Astrocyte (in vitro differentiated cells and primary cell): ENCODE data around the gene TMEM223. TPM values are rescaled to one million over a fixed set of nuclear protein-coding genes. Genes with fewer than 3 reads are reported as not detected.

Experiments
- DNase-seq: peaks from one replicate; pipeline ENCODE4 v3.0.0-alpha.2; 2010; ENCODE audit warnings: low read depth
- FAIRE-seq: peaks from 2 replicates; lab custom pipeline; 2011; peaks lifted over from hg19 to GRCh38; lab: Jason Lieb, UNC
- H2AFZ ChIP-seq: 2 replicates; pipeline ENCODE4 v1.6.0; 2012; ENCODE audit warnings: low read depth, low read length, inconsistent platforms
- H3K27ac ChIP-seq: 2 replicates; pipeline ENCODE4 v1.5.1; 2011; ENCODE audit warnings: low read depth, low read length, inconsistent platforms
- H3K27me3 ChIP-seq: 2 replicates; pipeline ENCODE4 v1.6.0; 2011; ENCODE audit warnings: low read length, inconsistent platforms; ENCODE audit not compliant: insufficient read depth
- H3K36me3 ChIP-seq: 2 replicates; pipeline ENCODE4 v1.5.1; 2011; ENCODE audit warnings: low read length, inconsistent platforms; ENCODE audit not compliant: insufficient read depth
- H3K4me1 ChIP-seq: 2 replicates; pipeline ENCODE4 v1.5.1; 2011; ENCODE audit warnings: low read length, inconsistent platforms; ENCODE audit not compliant: insufficient read depth
- H3K4me2 ChIP-seq: 2 replicates; pipeline ENCODE4 v1.6.0; 2012; ENCODE audit warnings: low read length, inconsistent platforms
- H3K4me3 ChIP-seq: 2 replicates; pipeline ENCODE4 v1.5.1; 2011; ENCODE audit warnings: low read depth, mild to moderate bottlenecking, low read length, inconsistent platforms; ENCODE audit not compliant: insufficient read depth
- H3K79me2 ChIP-seq: 2 replicates; pipeline ENCODE4 v1.6.0; 2012; ENCODE audit warnings: mild to moderate bottlenecking, low read length, inconsistent platforms; ENCODE audit not compliant: insufficient read depth
- H3K9ac ChIP-seq: 2 replicates; pipeline ENCODE4 v1.6.0; 2012; ENCODE audit warnings: mild to moderate bottlenecking, low read length, inconsistent platforms
- H3K9me3 ChIP-seq: 2 replicates; pipeline ENCODE4 v1.5.1; 2012; ENCODE audit warnings: low read depth, mild to moderate bottlenecking, low read length, inconsistent platforms; ENCODE audit not compliant: insufficient read depth
- H4K20me1 ChIP-seq: 2 replicates; pipeline ENCODE4 v1.6.0; 2012; ENCODE audit warnings: low read length, inconsistent platforms; ENCODE audit not compliant: insufficient read depth
- H3K27ac Mint-ChIP-seq: one replicate; pipeline ENCODE4 v1.8.0; 2021; ENCODE audit warnings: mild to moderate bottlenecking, mixed read lengths; ENCODE audit not compliant: unreplicated experiment
- H3K27me3 Mint-ChIP-seq: one replicate; pipeline ENCODE4 v1.8.0; 2021; ENCODE audit warnings: low read depth, mixed read lengths; ENCODE audit not compliant: unreplicated experiment
- H3K36me3 Mint-ChIP-seq: one replicate; pipeline ENCODE4 v1.8.0; 2021; ENCODE audit warnings: low read depth, mixed read lengths; ENCODE audit not compliant: unreplicated experiment
- H3K4me1 Mint-ChIP-seq: one replicate; pipeline ENCODE4 v1.8.0; 2021; ENCODE audit warnings: low read depth, mixed read lengths; ENCODE audit not compliant: unreplicated experiment
- H3K4me3 Mint-ChIP-seq: one replicate; pipeline ENCODE4 v1.8.0; 2021; ENCODE audit warnings: mild to moderate bottlenecking, moderate library complexity, mixed read lengths; ENCODE audit not compliant: unreplicated experiment
- H3K9me3 Mint-ChIP-seq: one replicate; pipeline ENCODE4 v1.8.0; 2021; ENCODE audit warnings: mild to moderate bottlenecking, mixed read lengths; ENCODE audit not compliant: unreplicated experiment
- CTCF ChIP-seq: IDR thresholded peaks from 2 replicates; pipeline ENCODE4 v1.5.1; 2011; ENCODE audit warnings: low read depth, mild to moderate bottlenecking, inconsistent platforms, low read length, moderate library complexity; ENCODE audit not compliant: insufficient read depth
- EZH2 ChIP-seq: IDR thresholded peaks from 2 replicates; pipeline ENCODE4 v1.6.1; 2012; ENCODE audit warnings: mild to moderate bottlenecking, low read length, inconsistent platforms; ENCODE audit not compliant: insufficient read depth
- total RNA-seq: library from RNA; stranded (reverse); gene quantifications from 2 replicates; pipeline ENCODE4 v1.2.1, GENCODE V29; 2021

The TMEM223 gene
- total RNA-seq, 1 donor from 2014 or later: 7.8 TPM

GRCh38 chr11:62786318-62787004 lies 5.3 kb downstream of the TMEM223 start:
- peaks cover 23% of the 10 kb centered on the region for H3K4me1 ChIP-seq
- H3K4me3 Mint-ChIP-seq: peak overlapping the region; percentile 80
- H3K4me1 Mint-ChIP-seq: peaks cover 11% of the 10 kb centered on the region
- H3K27me3 Mint-ChIP-seq: no peaks in the 10 kb centered on the region
- H3K27ac Mint-ChIP-seq: peak overlapping the region; percentile 75
- peak overlapping the region; percentile 76 for H2AFZ ChIP-seq
- peak overlapping the region; percentile 95 for H3K4me3 ChIP-seq
- FAIRE-seq (no peak), DNase-seq (peak; percentile 35)
- peaks cover 11% of the 10 kb centered on the region for H3K36me3 Mint-ChIP-seq
- peaks cover 3% of the 10 kb centered on the region for H3K36me3 ChIP-seq
- TF ChIP-seq CTCF (peak; percentile 78), EZH2 (no peak)
- no peaks in the 10 kb centered on the region for H3K9me3 ChIP-seq
- peak overlapping the region; percentile 90 for H3K27ac ChIP-seq
- peak overlapping the region; percentile 94 for H3K9ac ChIP-seq
- H4K20me1 ChIP-seq: peaks cover 35% of the 10 kb centered on the region
- no peaks in the 10 kb centered on the region for H3K27me3 ChIP-seq
- H3K79me2 ChIP-seq: peaks cover 46% of the 10 kb centered on the region
- no peaks in the 10 kb centered on the region for H3K9me3 Mint-ChIP-seq
- peak overlapping the region; percentile 87 for H3K4me2 ChIP-seq

GRCh38 chr11:62782753-62783152 lies 9.1 kb downstream of the TMEM223 start:
- Histone ChIP-seq H3K79me2 (peaks cover 9% of the 10 kb centered on the region), H2AFZ (no peak overlapping the region), H3K27me3 (no peaks in the 10 kb centered on the region), H3K36me3 (peaks cover 13% of the 10 kb centered on the region), H3K4me2 (no peak overlapping the region), H3K9me3 (no peaks in the 10 kb centered on the region), H3K27ac (no peak overlapping the region), H4K20me1 (peaks cover 7% of the 10 kb centered on the region), H3K4me1 (peaks cover 7% of the 10 kb centered on the region), H3K4me3 (no peak overlapping the region), H3K9ac (no peak overlapping the region)
- FAIRE-seq (no peak), DNase-seq (no peak)
- Mint-ChIP-seq H3K4me3 (no peak overlapping the region), H3K27me3 (no peaks in the 10 kb centered on the region), H3K4me1 (no peaks in the 10 kb centered on the region), H3K9me3 (no peaks in the 10 kb centered on the region), H3K27ac (no peak overlapping the region), H3K36me3 (peaks cover 3% of the 10 kb centered on the region)
- TF ChIP-seq CTCF (no peak), EZH2 (no peak)

- Mint-ChIP-seq H3K27me3 (no peaks in the 10 kb centered on the region), H3K4me1 (peaks cover 4% of the 10 kb centered on the region), H3K4me3 (no peak overlapping the region), H3K9me3 (no peaks in the 10 kb centered on the region), H3K27ac (peak overlapping the region; percentile 16), H3K36me3 (peaks cover 13% of the 10 kb centered on the region)
- H3K27ac ChIP-seq: no peak overlapping the region
- no peak overlapping the region for H3K4me3 ChIP-seq
- H4K20me1 ChIP-seq: no peaks in the 10 kb centered on the region
- no peak for FAIRE-seq
- peaks cover 18% of the 10 kb centered on the region for H3K36me3 ChIP-seq
- no peaks in the 10 kb centered on the region for H3K9me3 ChIP-seq
- H2AFZ ChIP-seq: no peak overlapping the region
- no peak for TF ChIP-seq EZH2
- TF ChIP-seq CTCF: no peak
- no peak for DNase-seq
- no peaks in the 10 kb centered on the region for H3K4me1 ChIP-seq
- no peak overlapping the region for H3K9ac ChIP-seq
- no peak overlapping the region for H3K4me2 ChIP-seq
- peaks cover 4% of the 10 kb centered on the region for H3K79me2 ChIP-seq
- no peaks in the 10 kb centered on the region for H3K27me3 ChIP-seq
Observed at GRCh38 chr11:62778441-62778840, 13.4 kb downstream of the TMEM223 start.
